GM12873 (cell line): ENCODE measurements around the gene FXYD6.

Experiments
- TF ChIP-seq, protein P1 (sequence below): IDR thresholded peaks from 2 replicates; pipeline ENCODE4 v1.5.1; 2012; ENCODE audit warnings: low read depth, mild to moderate bottlenecking, moderate library complexity, low read length, control low read depth; ENCODE audit not compliant: insufficient read depth; ENCODE audit errors: missing control alignments

Gene FXYD6

DNA sequence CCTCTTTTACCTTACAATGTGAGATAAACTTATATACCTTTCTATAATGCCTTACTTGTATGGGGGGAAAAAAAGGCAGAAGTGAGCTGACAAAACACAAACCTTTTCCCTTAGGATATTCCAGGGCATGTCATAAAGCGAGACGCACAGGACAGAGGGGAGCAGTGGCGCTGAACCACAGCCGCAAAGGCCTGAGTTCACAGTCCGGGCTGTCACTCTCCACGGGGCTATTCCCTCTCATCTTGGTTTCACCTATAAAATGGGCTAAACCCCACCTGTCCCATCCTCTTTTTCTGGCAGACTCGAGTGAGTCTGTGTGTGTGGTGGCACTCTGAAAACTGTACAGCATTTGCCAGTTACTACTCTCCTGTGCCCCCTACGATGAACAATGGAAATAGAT lies 37.6 kb downstream of the FXYD6 start:
- TF ChIP-seq, protein P1, sequence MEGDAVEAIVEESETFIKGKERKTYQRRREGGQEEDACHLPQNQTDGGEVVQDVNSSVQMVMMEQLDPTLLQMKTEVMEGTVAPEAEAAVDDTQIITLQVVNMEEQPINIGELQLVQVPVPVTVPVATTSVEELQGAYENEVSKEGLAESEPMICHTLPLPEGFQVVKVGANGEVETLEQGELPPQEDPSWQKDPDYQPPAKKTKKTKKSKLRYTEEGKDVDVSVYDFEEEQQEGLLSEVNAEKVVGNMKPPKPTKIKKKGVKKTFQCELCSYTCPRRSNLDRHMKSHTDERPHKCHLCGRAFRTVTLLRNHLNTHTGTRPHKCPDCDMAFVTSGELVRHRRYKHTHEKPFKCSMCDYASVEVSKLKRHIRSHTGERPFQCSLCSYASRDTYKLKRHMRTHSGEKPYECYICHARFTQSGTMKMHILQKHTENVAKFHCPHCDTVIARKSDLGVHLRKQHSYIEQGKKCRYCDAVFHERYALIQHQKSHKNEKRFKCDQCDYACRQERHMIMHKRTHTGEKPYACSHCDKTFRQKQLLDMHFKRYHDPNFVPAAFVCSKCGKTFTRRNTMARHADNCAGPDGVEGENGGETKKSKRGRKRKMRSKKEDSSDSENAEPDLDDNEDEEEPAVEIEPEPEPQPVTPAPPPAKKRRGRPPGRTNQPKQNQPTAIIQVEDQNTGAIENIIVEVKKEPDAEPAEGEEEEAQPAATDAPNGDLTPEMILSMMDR: no peak

DNA sequence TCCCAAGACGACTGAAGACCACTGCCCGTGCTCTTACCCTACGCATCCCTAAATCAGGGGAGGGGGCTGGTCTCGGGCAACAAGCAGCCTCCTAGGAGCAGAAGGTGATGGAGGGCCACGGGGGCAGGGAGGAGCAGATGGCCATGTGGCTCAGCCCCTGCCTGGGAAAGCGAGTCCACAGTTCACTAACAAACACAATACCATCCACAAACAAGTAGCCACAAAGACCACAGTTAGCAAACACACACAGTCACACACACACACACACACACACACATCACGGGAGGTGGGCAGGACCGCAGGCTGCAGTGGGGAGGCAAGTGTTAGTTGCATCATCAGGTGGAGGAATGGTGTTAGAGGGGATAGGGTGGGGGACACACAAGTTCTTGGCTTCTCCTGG lies 38.7 kb downstream of the FXYD6 start:
- TF ChIP-seq, protein P1: no peak

DNA sequence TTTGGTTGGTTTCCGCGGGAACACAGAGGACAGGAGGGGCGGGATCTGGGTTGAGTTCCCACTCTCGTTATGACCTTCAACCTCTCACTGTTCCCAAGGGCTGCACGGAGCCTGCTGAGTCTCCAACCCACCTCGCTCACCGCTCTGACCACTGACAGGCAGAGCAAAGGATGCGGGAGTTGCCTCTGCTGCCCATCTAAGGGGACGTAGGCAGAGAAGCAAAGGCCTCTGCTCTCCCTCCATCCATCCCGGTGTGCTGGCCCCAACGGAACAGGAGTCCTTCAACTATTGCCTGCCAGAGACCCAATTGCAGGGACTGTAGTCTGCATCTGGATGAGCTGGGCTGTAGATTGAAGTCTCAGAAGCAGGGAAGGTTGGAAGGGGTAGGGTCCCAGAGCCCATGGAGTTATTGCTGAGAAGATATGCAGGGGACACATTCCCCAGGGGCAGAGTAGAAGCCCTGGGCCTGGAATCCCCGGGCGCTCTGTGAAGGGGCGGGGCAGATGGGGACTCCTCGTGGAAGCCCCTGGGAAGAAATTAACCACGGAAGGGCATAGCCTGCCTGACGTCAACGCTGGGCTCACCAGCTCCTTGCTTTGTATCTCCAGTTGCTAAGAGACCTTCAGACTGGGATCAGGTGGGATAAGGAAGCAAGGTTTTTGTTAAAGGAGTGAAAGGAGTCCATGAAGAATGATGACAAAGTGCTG lies 39.2 kb downstream of the FXYD6 start:
- TF ChIP-seq, protein P1: no peak

DNA sequence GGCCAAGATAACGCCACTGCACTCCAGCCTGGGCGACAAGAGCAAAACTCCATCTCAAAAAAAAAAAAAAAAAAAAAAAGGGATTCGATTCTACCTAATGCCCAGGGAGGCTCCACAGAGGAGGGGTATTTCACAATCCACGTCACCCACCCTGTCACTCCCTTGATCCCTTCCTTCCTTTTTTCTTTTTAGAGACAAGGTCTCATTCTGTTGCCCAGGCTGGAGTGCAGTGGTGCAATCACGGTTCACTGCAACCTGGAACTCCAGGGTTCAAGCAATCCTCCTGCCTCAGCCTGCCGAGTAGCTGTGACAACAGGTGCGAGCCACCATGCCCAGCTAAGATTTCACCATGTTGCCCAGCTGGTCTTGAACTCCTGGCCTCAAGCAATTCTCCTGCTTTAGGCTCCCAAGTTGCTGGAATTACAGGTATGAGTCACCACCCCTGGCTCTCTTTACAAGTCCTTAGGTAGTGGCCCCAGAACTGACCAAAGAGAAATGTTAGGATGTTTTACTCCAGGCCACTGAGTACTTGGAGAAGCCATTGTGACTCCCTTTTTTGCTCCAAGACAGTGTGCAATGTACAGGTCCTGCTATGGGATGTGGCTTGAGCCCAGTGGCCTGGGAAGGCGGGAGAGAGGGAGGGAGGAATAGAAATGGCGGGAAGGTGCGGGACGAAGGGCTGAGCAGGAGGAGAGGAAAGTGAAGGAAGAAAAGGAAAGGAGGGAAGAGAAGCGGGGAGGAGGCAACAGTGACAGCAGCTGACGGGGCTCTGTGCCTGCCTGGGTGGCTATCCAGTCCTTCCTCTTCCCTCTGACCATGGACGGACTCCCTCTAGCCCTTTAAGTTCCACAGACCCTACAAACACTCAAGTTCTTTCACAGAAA lies 40.1 kb downstream of the FXYD6 start:
- TF ChIP-seq, protein P1: no peak

DNA sequence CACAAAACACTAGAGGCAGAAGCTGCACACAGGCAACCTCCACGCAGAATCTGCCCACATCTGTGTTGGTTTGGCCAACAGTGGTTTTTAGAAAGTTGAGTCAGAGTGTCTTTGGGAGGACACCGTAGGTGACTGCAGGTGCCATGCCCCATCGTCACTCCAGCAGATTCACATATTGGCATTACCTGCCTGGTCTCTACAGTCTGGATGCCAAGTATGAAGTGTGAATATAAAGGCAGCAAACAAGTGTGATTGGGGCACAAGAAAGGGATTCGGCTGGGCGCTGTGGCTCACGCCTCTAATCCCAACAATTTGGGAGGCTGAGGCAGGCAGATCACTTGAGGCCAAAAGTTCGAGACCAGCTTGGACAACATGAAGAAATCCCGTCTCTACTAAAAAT lies 40.9 kb downstream of the FXYD6 start:
- TF ChIP-seq, protein P1: no peak

DNA sequence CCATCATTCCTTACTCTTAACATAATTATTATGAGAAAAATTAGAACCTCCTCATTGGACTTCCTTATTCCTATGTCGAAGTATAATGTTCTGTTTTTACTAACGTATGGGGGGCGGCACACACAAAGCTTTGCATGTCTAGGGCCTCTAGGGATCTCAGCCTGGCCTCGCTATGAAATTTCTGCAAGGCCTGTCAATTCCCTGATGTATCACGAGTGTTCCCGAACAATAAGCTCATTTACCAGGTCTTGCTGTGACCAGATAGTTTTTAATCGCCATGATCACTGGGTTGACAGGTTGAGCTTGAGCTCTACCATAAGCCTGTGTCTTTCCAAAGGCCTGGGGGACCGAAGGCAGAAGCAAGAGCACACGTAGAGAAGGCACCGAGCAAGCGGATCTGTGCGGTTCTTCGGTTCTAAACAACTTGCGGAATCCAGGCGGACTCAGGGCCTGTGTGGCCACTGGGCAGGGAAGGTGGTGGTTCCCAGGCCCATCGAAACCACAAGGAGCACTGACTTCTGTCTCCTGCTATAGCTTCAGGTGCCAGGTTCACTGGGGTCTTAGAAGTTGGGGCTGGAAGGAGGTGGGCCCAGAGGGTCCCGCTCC lies 41.5 kb downstream of the FXYD6 start:
- TF ChIP-seq, protein P1: no peak
